Activated CD8-positive, alpha-beta memory T cell treated with anti-CD3 and anti-CD28 coated beads for 4 hours (primary cell): ENCODE results near the gene SPNS2.
"Not testable (repeated sequence)": the region's sequence is repeated elsewhere in the genome, so short reads cannot be mapped to it uniquely, and the experiment has no call there.

Experiments
- DNase-seq, 2 donors: peaks; one replicate each; pipeline ENCODE4 v3.0.0-alpha.2; 2020; ENCODE audit warnings: low read depth in 2 of 2

SPNS2 gene

DNA sequence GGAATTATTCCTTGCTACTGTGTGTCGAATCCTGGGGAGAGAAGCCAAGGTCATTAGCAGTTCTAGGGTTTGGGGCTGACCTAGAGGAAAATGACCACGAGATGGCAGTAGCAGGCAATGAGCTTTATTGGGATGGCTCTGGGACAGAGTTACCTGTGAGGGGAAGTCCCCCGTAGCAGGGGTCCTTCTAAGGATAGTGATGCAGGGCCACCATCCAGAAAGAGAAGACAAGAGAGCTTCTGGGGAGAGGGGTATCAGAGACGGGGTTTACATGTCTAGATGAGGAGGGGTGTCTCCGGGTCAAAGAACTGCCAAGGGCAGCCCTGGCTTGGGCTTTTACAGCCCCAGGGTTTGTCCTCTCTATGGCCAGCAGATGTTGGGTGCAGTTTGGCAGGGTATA, 68.1 kb downstream of the SPNS2 start:
- no peak for DNase-seq

DNA sequence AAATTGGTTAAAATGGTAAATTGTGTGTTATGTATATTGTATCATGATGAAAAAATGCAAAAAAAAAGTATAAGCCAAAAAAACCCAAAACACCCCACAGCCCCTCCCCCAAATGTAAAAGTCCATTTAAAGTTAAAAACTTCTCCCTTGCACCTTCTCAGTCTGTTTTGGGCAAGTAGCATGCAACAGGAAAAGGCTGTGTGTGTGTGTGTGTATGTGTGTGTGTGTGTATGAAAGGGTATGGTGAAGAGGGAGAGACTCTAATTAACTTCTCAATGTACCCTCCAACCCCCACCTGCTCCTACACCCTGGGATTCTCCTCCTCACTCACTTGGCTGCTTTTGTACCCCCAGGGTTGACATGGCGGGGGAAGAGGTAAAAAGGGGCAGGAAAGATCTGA, 70.9 kb downstream of the SPNS2 start:
- DNase-seq = no peak

DNA sequence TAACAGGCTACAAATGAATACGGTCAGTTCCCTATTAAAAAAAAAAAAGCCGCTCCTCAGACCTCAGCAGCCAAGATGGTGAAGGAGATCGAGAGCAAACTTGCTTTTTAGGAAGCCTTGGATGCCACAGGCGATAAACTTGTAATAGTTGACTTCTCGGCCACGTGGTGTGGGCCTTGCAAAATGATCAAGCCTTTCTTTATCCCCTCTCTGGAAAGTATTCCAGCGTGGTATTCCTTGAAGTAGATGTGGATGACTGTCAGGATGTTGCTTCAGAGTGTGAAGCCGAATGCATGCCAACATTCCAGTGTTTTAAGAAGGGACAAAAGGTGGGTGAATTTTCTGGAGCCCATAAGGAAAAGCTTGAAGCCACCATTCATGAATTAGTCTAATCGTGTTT, 73.5 kb downstream of the SPNS2 start:
- DNase-seq = no peak

DNA sequence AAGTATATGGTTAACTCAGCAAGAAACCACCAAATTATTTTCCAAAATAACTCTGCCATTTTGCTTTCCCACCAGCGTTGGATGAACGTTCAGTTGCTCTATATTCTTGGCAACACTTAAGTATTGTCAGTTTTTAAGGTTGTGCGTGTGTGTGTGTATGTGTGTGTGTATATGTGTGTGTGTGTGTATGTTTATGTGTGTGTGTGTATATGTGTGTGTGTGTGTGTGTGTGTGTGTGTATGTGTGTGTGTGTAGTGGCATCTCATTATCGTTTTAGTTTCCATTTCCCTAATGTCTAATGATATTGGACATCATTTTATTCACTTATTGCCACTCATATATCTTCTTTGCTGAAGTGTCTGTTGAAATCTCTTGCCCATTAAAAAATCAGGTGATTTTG, 74.4 kb downstream of the SPNS2 start:
- DNase-seq = no peak

DNA sequence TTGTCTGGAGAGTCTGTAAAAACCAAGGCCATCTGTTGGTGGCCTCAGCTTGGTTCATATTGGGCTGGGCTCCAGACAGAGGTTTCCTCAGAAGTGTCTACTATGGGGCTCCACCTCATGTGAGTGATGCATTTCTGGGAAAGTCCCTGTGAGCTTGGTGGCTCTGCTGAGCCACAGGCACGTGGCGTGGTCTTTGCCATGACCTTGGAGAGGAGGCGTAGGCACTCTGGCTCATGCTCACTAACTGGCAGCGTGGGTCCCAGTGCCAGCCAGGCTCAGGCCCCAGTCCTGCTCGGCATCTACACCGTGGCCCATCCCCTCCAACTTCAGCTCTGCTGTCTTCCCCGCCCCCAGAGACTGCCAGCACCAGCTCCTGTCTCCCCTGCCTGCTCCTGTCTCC, 75.0 kb downstream of the SPNS2 start:
- DNase-seq = peak in 1 of 2 donors; percentile 54

DNA sequence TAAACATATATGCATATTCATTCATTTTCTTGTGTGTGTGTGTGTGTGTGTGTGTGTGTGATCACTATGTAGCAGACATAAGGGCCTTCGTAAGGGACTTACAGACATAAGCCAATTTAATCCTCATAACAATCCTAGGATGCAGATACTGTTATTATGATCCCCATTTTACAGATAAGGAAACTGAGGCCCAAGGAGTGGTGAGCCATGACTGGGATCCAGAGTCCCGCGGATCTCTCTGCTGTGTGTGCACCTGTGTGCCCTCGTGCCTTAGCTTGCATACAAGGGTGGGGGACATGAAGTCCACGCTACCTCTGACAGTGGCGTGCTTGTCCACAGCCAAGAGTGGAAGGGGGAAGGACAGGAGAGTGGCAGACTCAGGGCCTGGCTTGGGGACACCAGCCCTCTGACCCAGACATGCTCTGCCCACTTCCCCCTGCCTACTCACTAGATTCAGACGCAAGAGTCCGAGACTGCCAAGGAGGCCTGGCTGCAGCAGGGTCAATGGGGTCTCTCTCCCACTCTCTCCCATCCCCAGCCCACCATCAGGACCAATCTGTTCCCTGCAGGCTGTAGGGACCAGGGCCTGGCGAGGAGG, 75.9 kb downstream of the SPNS2 start:
- no peak for DNase-seq

DNA sequence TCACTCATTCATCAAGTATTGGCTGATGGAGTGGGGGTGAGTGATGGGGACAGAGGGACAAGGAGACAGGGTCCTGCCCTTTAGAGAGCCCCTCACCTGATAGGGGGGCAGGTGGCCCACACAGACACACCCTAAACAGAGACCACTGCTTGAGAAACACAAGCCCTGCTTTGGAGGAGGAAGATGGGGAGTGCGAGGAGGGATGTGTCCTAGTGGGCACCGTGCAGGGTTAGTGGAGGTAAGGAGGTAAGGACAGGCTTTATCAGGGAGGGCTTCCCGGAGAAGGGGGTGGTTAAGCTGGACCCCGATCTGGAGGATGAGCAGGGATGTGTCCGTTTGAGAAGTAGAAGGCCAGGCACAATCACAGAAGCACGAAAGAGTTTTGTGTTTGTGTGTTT, 77.5 kb downstream of the SPNS2 start:
- DNase-seq = no peak

DNA sequence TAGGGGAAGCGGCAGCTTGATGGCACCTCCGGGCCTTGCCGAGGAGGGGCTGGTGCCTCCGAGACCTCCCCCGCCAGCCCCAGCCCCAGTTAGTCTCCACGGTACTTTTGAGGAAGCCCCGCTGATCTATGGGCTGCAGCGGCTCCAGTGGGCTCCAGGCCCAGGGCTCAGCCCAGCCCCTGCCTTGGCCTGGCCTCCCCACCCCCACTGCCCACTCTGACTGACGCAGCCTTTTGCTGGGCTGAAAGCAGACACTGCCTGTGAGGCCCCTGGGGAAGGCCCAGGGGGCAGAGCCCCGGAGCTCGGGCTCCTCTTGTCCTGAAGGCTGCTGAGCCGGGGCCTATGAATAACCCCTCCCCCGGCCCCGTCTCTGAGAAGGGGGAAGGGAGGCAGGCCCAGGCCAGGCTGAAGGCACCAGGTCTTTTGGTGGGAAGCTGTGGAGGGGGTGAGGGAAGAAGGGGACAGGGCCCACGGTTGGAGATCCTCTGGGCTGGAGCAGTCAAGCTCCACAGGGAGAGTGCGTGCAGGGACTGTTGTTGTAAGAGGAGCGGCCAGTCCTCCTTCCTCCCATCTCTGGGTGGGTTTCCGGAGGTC, 78.1 kb downstream of the SPNS2 start:
- no peak for DNase-seq

DNA sequence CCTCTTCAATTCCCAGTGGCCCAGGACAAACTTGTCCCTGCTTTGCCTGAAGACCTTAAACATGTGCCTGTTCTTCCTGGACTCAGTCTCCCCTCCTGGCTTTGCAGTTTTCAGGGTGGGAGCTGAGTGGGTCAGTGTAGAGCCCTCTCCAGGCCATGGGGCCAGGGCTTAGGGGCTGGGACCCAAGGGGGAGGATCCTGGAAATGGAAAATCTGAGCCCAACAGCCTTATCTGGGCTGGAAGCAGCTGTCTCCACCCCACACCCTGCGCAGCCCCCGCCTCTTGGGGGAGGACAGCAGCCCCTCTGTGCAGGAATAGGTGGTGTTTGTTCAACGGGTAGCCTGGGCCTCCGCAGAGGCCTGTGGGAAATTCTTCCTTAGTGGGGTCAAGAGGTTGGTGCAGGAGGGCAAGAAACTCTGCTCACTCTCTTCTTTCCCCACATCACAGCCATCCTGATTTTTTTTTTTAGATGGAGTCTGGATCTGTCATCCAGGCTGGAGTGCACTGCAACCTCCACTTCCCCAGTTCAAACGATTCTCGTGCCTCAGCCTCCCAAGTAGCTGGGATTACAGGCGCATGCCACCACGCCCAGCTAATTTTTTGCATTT, 78.8 kb downstream of the SPNS2 start:
- no peak for DNase-seq

DNA sequence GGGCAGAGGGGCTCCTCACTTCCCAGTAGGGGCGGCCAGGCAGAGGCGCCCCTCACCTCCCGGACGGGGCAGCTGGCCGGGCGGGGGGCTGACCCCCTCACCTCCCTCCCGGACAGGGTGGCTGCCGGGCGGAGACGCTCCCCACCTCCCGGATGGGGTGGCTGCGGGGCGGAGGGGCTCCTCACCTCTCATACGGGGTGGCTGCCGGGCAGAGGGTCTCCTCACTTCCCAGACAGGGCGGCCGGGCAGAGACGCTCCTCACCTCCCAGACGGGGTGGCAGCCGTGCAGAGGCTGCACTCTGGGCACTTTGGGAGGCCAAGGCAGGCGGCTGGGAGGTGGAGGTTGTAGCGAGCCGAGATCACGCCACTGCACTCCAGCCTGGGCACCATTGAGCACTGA, 79.7 kb downstream of the SPNS2 start:
- not testable (repeated sequence) for DNase-seq

DNA sequence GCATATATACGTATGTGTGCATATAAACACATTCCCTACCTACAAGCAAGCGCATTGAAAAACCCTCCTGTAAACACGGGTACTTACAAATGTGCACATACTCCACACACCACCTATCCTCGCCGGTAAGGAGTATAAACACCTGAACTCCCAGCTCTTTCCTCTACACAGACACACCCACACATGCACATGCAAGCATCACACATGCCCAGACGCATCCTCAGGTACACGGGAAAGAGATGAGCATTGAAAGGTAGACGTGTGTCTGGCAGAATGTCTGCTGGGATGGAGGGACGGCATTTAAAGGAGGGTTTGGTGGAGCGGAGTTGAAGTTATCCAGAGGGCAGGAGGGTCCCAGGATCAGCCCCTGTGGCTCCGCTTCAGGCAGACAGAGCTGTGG, 81.0 kb downstream of the SPNS2 start:
- DNase-seq = no peak

DNA sequence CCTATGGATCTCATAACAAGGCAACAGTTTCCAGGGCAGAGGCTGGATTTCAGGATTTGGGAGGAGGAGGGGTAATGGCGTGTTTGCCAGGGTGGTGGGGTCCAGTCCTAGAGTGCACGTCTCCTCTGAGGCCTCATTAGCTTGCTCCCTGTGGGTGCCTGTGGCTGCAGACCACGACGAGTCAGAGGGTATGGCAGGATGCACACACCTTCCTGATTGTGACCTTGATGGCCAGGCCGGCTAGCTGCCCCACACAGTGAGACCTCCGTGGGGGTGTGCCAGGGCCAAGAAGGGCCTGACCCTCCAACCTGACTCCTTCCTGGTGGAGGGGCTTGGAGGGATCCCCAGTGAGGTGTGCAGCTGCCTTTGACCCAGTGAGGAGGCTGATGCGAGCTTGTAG, 81.6 kb downstream of the SPNS2 start:
- DNase-seq = no peak

DNA sequence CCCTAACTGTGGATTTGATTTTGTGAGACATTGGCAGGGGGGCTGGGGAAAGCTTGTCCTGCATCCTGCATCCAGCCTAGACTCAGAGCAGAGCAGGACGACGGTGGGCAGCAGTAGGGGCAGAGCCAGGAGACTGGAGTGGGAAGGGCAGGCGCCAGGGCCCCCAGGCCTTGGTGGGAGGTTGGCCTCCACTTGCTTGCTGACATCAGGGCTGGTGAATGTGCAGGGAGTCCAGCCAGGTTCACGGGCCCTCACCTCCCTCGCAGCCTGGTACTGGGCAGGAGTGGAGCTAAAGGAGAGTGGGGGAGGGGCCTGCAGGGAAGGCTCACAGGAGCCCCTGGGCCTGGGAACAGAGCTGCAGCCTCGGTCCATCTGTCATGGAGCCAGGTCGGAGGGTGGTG, 83.4 kb downstream of the SPNS2 start:
- DNase-seq = no peak

DNA sequence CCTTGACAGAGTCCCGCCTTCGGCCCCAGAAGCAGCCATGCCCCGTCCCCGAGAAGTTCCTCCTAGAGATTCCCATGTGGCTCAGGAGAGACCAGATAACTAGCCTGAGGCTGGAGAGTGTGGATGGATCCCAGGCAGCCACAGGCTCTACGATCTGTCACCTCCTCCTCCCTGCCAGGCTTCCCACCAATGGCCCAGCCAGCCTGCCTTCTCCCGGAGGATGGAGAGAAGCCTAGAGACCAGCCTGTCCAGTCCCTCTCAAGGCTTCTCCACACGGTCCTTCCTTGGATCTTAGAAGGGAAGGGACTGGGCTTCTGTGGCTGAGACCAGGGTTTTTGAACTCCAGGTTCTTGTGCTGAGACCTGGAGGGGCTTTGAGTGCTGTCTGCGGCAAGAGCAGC, 84.0 kb downstream of the SPNS2 start:
- DNase-seq = no peak

DNA sequence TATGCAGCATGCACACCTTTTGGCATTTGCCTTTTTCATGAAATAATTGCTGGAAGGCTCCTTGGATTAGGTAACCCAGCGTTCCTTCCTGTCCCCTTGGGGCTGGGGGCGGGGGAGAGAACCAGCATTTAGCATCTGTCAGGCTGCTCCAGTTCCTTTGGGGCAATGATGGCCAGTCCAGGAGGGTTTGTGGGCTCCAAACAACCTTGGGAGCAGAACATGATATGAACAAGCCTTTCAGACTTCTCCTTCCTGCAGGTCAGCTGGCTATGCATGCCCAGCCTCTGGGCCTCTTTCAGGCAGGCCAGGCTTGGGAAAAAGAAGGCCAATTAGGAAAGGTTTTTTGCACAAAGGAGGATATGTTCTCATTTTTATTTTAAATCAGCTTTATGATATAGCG, 84.5 kb downstream of the SPNS2 start:
- no peak for DNase-seq

DNA sequence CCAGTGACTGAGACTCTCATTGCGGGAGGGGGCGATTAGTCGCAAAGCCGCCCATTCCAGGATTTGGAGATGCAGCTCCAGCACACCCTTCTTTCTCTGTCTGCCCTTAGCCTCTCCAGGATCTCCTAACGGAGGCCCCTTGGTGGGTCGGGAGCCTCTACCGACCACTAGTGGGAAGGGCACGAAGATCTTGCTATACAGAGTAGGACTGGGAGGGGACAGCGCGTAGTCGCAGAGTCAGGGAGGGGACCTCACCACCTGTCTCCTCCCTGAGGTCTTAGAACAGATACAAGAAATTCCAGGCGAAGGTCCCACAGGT, 85.1 kb downstream of the SPNS2 start:
- DNase-seq = no peak

DNA sequence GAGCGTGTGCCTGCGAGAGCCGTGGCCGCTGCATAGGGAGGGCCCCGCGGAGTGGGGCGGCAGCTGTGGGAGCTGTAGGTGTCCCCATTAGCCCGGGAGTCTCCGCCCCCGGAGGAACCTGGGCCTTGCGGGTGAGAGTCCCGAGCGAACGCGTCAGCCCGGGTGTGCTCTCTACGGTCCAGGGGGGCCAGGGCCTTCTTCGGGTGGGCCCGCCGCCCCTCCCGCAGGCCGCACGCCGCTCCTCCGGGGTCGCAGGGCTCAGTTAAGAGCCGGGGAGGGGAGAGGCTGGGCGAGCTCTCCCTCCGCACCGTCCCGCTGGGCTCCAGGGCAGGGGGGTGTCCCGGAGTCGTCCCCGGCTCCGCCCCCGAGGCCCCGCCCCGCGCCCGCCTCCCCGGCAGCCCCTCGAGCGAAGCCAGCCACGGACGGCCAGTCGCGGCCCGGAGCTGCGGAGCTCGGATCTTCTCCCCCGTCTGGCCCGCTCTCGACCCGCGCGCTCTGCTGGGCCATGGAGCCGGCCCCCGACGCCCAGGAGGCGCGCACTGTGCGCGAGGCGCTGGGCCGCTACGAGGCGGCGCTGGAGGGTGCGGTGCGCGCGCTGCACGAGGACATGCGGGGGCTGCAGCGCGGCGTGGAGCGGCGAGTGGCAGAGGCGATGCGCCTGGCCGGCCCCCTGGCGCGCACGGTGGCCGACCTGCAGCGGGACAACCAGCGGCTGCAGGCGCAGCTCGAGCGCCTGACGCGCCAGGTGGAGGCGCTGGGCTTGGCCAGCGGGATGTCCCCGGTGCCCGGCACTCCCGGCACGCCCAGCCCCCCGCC, 85.6 kb downstream of the SPNS2 start, which contains the start of gene SMTNL2:
Gene SMTNL2, plus strand, starts transcription at position 429 of the 816 bp plus-strand sequence. Its CDS starts 77 bp downstream, at position 506.
- DNase-seq = no peak

DNA sequence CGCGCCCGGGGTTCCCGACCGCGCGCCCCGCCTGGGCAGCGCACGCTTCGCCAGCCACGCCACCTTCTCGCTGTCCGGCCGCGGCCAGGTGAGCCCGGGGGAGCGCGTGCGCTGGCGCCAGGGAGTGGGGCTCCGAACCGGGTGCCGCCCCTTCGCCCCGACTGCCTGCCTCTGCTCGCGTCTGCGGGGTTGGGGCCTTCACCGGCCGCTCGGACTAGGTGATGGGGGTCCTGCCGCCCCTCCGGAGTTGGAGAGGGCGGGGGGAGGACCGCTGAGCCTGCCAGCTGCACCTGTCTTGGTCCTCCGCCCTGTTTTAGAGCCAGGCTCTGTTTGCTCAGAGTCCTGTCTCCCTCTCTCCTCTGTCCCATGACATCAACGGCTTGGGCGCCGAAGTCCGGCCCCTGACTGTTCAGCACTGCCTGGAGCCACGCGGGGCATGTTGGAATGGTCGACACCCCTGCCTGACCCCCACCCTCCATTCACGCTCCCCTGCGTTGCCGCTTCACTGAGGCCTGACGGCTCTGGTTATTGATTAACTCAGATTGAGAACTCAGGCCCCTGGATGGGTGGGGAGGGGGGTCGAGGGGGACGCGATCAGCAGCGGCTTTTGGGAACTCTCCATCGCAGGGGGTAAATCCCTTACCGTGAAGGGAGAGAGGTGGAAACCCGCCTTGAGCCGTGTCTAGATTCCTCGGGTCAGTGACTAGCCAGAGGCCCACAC, 86.4 kb downstream of the SPNS2 start:
- DNase-seq = no peak

DNA sequence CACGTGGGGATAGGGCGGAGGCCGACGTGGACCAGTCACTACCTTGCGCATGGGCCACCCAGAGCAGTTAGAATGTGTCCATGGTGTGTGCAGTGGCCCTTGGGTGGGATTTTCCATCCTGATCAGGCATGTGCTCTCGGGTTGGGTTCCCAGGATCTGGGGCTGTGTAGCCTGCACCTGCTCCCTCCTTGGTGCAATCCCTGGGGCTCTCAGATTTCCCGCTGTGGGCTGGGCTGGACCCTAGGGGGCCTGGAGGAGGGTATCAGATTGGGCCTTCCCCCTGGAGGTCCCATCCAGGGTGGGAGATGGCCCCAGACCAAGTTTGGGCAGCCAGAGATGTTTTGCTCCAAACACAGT, 86.9 kb downstream of the SPNS2 start:
- no peak for DNase-seq

DNA sequence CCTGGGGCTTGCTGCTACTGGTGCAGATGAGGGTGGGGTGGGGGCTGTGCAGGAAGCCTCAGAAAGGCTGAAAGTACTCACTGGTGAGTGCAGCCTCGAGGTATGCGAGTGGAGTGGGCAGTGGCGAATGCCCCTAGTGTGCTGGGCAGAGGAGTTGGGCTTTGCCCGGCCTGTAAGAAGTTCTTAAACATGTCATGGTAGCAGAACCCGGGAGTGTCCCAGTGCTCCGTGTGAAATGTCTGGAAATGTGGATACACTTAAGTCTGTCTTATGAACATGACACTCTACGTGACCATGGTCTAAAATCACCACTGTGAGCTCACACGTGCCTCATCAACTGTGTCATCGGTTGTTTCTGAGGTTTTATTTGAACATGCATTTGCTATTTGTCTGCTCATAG, 87.4 kb downstream of the SPNS2 start:
- no peak for DNase-seq

DNA sequence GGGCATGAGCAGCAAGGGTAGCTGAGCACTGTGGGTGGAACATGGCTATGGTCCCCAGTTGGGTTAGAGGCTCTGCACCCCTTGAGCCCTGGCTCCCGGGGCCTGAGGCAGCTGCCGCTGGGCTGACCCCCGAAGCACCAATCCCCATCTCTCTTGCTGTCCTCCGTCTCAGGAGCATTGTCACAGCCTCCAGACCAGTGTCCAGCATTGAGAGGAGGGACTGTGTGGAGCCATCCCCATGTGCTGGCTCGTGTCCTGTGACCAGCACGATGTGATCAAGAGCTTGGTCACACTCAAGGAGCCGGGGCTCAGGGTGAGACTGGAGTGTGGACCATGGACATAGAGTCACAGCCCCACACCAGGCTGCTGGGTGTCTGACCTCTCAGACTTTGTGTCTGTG, 88.5 kb downstream of the SPNS2 start:
- no peak for DNase-seq

DNA sequence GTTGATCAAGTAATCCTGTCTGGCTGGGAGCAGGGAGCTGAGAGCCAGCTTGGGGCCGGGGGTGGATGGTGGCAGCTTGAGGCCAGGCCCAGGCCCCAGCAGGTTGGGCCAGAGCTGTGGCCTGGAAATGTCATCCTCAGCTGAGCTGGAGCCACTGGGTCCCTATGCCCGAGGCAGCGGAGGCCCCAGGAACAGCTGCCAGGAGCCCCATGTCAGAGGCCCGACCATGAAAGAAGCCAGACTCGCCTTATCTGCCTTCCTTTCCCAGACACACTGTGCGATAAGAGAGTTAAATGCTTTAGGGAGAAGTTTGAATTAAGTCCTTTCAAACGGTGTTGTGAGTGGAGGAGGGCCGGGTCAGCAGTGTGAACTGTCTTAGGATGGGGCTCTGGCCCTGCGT, 89.1 kb downstream of the SPNS2 start:
- DNase-seq = no peak
